ENCODE data around the gene ABCG2.

ABCG2 gene

DNA sequence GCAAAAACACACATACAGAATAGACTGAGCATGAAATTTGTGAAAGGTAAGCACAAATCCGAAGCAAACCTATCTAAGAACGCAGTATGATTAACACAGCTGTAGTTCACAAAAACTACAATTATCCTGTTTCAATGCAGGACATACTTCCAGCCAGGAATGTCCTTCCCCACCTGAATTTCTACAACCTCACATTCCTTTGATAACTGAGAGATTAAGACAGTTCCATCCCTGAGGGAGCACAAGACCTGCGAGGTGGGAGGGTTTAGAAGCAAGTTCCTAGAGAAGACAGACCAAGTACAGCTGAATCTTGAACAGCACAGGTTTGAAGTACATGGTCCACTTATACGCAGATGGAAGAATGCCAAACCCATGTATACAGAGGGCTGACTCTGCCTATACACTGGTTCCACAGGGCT lies 10.6 kb downstream of the ABCG2 start:
- no peak overlapping the region for H3K9ac ChIP-seq (ENCODE audit: low read length)
- H3K4me1 ChIP-seq (ENCODE audit: low read length) = no peaks in the 10 kb centered on the region
- no peaks in the 10 kb centered on the region for H4K20me1 ChIP-seq (ENCODE audit: insufficient read depth, low read length)
- H3K36me3 ChIP-seq (replicated peaks; ENCODE audit: low read depth, low read length) = no peaks in the 10 kb centered on the region
- no peak overlapping the region for H3K4me3 ChIP-seq (ENCODE audit: low read length)
- no peaks in the 10 kb centered on the region for H3K9me3 ChIP-seq (ENCODE audit: insufficient read depth, low read length)
- no peaks in the 10 kb centered on the region for H3K27me3 ChIP-seq (ENCODE audit: low read depth, low read length)
- H3K27ac ChIP-seq (ENCODE audit: low read length) = no peak overlapping the region
- no peak for TF ChIP-seq EZH2phosphoT487 (IDR thresholded peaks at IDR 0.05; ENCODE audit: low read depth)
- TF ChIP-seq, protein P1, sequence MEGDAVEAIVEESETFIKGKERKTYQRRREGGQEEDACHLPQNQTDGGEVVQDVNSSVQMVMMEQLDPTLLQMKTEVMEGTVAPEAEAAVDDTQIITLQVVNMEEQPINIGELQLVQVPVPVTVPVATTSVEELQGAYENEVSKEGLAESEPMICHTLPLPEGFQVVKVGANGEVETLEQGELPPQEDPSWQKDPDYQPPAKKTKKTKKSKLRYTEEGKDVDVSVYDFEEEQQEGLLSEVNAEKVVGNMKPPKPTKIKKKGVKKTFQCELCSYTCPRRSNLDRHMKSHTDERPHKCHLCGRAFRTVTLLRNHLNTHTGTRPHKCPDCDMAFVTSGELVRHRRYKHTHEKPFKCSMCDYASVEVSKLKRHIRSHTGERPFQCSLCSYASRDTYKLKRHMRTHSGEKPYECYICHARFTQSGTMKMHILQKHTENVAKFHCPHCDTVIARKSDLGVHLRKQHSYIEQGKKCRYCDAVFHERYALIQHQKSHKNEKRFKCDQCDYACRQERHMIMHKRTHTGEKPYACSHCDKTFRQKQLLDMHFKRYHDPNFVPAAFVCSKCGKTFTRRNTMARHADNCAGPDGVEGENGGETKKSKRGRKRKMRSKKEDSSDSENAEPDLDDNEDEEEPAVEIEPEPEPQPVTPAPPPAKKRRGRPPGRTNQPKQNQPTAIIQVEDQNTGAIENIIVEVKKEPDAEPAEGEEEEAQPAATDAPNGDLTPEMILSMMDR (IDR thresholded peaks at IDR 0.05; ENCODE audit: low read depth, low read length) = no peak
- no peak overlapping the region for H2AFZ ChIP-seq (ENCODE audit: low read depth, low read length)
- H3K79me2 ChIP-seq (ENCODE audit: low read length) = no peaks in the 10 kb centered on the region
- no peak overlapping the region for H3K4me2 ChIP-seq (ENCODE audit: low read length)

DNA sequence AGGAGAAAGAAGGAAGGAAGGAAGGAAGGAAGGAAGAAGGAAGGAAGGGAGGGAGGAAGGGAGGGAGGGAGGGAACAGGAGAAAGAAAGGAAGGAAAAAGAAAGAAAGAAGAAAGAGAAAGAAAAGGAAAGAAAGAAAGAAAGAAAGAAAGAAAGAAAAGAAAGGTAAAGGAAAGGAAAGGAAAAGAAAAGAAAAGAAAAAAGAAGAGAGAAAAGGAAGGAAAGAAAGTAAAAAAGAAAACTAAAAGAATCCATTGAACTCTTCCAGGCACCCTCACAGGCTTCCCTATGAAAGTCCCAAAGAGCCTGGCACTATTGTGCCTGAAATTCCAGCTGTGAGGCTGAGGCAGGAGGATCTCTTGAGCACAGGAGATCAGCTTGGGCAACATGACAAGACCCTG lies 11.5 kb downstream of the ABCG2 start:
- Histone ChIP-seq H3K27ac (ENCODE audit: low read length) (no peak overlapping the region), H3K4me3 (ENCODE audit: low read length) (no peak overlapping the region), H3K9ac (ENCODE audit: low read length) (no peak overlapping the region), H3K9me3 (ENCODE audit: insufficient read depth, low read length) (no peaks in the 10 kb centered on the region), H3K79me2 (ENCODE audit: low read length) (no peaks in the 10 kb centered on the region), H3K4me2 (ENCODE audit: low read length) (no peak overlapping the region), H3K36me3 (replicated peaks; ENCODE audit: low read depth, low read length) (no peaks in the 10 kb centered on the region), H4K20me1 (ENCODE audit: insufficient read depth, low read length) (no peaks in the 10 kb centered on the region), H2AFZ (ENCODE audit: low read depth, low read length) (no peak overlapping the region), H3K27me3 (ENCODE audit: low read depth, low read length) (no peaks in the 10 kb centered on the region), H3K4me1 (ENCODE audit: low read length) (no peaks in the 10 kb centered on the region)
- TF ChIP-seq EZH2phosphoT487 (IDR thresholded peaks at IDR 0.05; ENCODE audit: low read depth) = no peak

DNA sequence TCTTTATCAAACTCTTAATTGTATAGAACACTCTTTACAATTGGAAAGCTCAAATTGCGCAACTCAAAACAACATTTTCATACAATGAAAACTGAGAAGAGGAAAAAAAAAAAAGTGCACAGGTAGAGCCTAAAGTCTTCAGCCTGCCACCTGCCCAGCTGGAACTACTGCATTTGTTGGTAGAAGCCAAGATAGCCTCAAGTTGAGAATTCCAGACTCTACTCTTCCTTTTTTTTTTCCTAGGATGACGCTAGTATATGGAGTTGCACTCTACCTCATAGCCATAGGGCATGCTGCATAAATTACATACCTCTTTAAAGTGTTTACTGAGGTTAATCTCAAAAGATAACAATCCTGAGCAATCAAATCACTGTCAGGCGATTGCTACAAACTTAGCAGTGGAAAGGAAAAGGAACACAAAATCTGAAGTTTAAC lies 13.6 kb downstream of the ABCG2 start:
- TF ChIP-seq, protein P1 (IDR thresholded peaks at IDR 0.05; ENCODE audit: low read depth, low read length) = no peak
- TF ChIP-seq EZH2phosphoT487 (IDR thresholded peaks at IDR 0.05; ENCODE audit: low read depth) = no peak
- Histone ChIP-seq H3K4me3 (ENCODE audit: low read length) (no peak overlapping the region), H3K27ac (ENCODE audit: low read length) (no peak overlapping the region), H3K27me3 (ENCODE audit: low read depth, low read length) (no peaks in the 10 kb centered on the region), H3K79me2 (ENCODE audit: low read length) (no peaks in the 10 kb centered on the region), H3K4me1 (ENCODE audit: low read length) (no peaks in the 10 kb centered on the region), H3K4me2 (ENCODE audit: low read length) (no peak overlapping the region), H4K20me1 (ENCODE audit: insufficient read depth, low read length) (no peaks in the 10 kb centered on the region), H2AFZ (ENCODE audit: low read depth, low read length) (no peak overlapping the region), H3K9me3 (ENCODE audit: insufficient read depth, low read length) (no peaks in the 10 kb centered on the region), H3K9ac (ENCODE audit: low read length) (no peak overlapping the region), H3K36me3 (replicated peaks; ENCODE audit: low read depth, low read length) (no peaks in the 10 kb centered on the region)

DNA sequence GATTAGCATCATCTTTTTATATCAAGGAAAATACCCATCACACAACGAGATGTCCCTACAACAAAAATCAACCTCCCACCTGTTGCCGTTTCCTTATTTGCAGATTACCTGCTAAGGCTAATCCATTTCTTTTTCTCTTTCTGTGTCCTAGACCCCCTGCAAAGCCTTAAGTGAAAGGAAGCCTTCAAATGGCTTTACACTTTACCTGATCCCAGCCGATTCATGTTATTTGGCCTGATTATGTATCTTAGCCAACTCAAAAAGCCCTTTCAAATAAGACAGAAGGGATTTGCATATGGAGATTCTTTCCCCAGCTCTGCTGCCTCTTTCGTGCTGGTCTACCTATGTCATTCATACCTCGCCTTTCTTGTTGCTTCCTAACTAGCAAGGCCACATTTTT lies 14.4 kb downstream of the ABCG2 start:
- Histone ChIP-seq H3K4me2 (ENCODE audit: low read length) (no peak overlapping the region), H3K9ac (ENCODE audit: low read length) (no peak overlapping the region), H2AFZ (ENCODE audit: low read depth, low read length) (no peak overlapping the region), H3K9me3 (ENCODE audit: insufficient read depth, low read length) (no peaks in the 10 kb centered on the region), H4K20me1 (ENCODE audit: insufficient read depth, low read length) (no peaks in the 10 kb centered on the region), H3K4me1 (ENCODE audit: low read length) (no peaks in the 10 kb centered on the region), H3K27ac (ENCODE audit: low read length) (no peak overlapping the region), H3K27me3 (ENCODE audit: low read depth, low read length) (no peaks in the 10 kb centered on the region), H3K4me3 (ENCODE audit: low read length) (no peak overlapping the region), H3K79me2 (ENCODE audit: low read length) (no peaks in the 10 kb centered on the region), H3K36me3 (replicated peaks; ENCODE audit: low read depth, low read length) (no peaks in the 10 kb centered on the region)
- TF ChIP-seq, protein P1 (IDR thresholded peaks at IDR 0.05; ENCODE audit: low read depth, low read length) = no peak
- no peak for TF ChIP-seq EZH2phosphoT487 (IDR thresholded peaks at IDR 0.05; ENCODE audit: low read depth)

DNA sequence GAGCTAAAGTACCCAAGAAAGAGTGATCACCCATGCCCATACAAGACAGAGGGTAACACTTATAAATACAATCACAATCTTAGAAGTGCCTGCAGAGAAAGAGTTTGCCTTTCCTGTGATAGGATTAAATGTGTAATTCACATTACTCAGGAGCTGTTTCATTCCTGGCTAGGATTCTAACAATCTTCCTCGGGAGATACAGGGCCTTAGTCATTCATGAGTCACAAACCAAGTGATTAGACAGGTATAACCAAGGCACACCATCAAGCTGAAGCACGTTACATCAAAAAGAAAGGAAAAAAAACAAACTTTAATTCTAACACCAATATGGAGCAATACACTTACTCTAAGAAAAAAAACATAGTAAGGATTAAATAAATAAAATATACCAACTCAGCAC lies 14.9 kb downstream of the ABCG2 start:
- Histone ChIP-seq H4K20me1 (ENCODE audit: insufficient read depth, low read length) (no peaks in the 10 kb centered on the region), H3K79me2 (ENCODE audit: low read length) (no peaks in the 10 kb centered on the region), H3K27ac (ENCODE audit: low read length) (no peak overlapping the region), H2AFZ (ENCODE audit: low read depth, low read length) (no peak overlapping the region), H3K36me3 (replicated peaks; ENCODE audit: low read depth, low read length) (no peaks in the 10 kb centered on the region), H3K9me3 (ENCODE audit: insufficient read depth, low read length) (no peaks in the 10 kb centered on the region), H3K9ac (ENCODE audit: low read length) (no peak overlapping the region), H3K4me1 (ENCODE audit: low read length) (no peaks in the 10 kb centered on the region), H3K27me3 (ENCODE audit: low read depth, low read length) (no peaks in the 10 kb centered on the region), H3K4me3 (ENCODE audit: low read length) (no peak overlapping the region), H3K4me2 (ENCODE audit: low read length) (no peak overlapping the region)
- TF ChIP-seq, protein P1 (IDR thresholded peaks at IDR 0.05; ENCODE audit: low read depth, low read length) = no peak
- no peak for TF ChIP-seq EZH2phosphoT487 (IDR thresholded peaks at IDR 0.05; ENCODE audit: low read depth)

All from OCI-LY3 (cell line).